Stimulated activated effector memory CD8-positive, alpha-beta T cell treated with anti-CD3 and anti-CD28 coated beads, Interleukin-12 subunit alpha, Interleukin-12 subunit beta, amount 100 ng/mL, for 72 hours (primary cell): ENCODE results near the gene EIF3B.
A peak's percentile ranks its signal among the peaks of the same experiment; 100 is the strongest.
"Not testable (repeated sequence)": the region's sequence is repeated elsewhere in the genome, so short reads cannot be mapped to it uniquely, and the experiment has no call there.

Experiments
- ATAC-seq: fragments of 150-1000 bp; cut with Tn5 transposase; 2 replicates; pipeline ENCODE4 v1.10.0; 2021
- DNase-seq, 2 donors: peaks; one replicate each; pipeline ENCODE4 v3.0.0; 2021 to 2022; ENCODE audit warnings: low spot score in 2 of 2
- H3K27ac Mint-ChIP-seq: one replicate; pipeline ENCODE4 v1.8.0; 2022; ENCODE audit warnings: mild to moderate bottlenecking, mixed read lengths
- H3K36me3 Mint-ChIP-seq: one replicate; pipeline ENCODE4 v1.8.0; 2022; ENCODE audit warnings: mild to moderate bottlenecking, mixed read lengths
- H3K4me1 Mint-ChIP-seq: one replicate; pipeline ENCODE4 v1.8.0; 2022; ENCODE audit warnings: mixed read lengths
- H3K4me3 Mint-ChIP-seq: one replicate; pipeline ENCODE4 v1.8.0; 2022; ENCODE audit warnings: mild to moderate bottlenecking, mixed read lengths
- H3K9me3 Mint-ChIP-seq: one replicate; pipeline ENCODE4 v1.8.0; 2022; ENCODE audit warnings: mixed read lengths

EIF3B gene

GRCh38 chr7:2416650-2417049 is 62.0 kb downstream of the EIF3B start:
- Mint-ChIP-seq H3K9me3 (no peaks in the 10 kb centered on the region), H3K27ac (no peak overlapping the region), H3K4me3 (no peak overlapping the region), H3K36me3 (peaks cover 16% of the 10 kb centered on the region), H3K4me1 (peaks cover 71% of the 10 kb centered on the region)
- ATAC-seq (no peak), DNase-seq (no peak)

DNA sequence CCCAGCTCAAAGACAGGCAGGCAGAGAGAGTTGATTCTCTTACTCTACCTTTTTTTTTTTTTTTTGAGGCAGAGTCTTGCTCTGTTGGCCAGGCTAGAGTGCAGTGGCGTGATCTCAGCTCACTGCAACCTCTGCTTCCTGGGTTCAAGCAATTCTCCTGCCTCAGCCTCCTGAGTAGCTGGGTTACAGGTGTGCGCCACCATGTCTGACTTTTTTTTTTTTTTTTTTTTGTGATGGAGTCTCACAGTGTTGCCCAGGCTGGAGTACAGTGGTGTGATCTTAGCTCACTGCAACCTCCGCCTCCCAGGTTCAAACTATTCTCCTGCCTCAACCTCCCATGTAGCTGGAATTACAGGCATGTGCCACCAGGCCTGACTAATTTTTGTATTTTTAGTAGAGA is 62.6 kb downstream of the EIF3B start:
- not testable (repeated sequence) for H3K9me3 Mint-ChIP-seq, DNase-seq, ATAC-seq
- peaks cover 16% of the 10 kb centered on the region for H3K36me3 Mint-ChIP-seq
- H3K4me1 Mint-ChIP-seq = peaks cover 67% of the 10 kb centered on the region
- H3K27ac Mint-ChIP-seq = peak overlapping the region; percentile 76
- H3K4me3 Mint-ChIP-seq = peak overlapping the region; percentile 65

DNA sequence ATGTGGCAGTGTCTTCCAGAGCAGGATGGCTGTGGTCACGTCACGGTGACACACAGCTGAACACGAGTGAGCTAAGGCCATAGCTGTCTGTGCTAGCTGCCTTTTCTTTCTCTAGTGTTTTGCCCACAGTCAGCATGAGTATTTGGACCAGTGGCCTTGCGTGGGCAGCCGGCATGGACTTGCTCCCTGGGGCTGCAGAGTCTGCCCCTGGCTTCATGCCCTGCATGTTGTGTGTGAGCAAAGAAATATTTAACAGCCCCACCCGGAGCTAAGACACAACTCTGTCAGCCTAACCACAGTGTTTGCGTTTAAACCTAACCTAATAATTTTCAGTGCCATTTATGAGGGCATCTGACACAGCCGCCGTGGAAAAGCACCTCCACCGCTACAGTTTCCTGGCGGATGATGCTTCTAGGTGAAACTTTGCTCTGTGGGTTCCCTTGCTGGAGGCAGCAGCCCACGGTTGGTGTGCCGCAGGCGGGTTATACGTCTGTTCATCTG is 63.4 kb downstream of the EIF3B start:
- H3K36me3 Mint-ChIP-seq = peaks cover 16% of the 10 kb centered on the region
- H3K4me3 Mint-ChIP-seq = peak overlapping the region; percentile 65
- DNase-seq = peak; percentile 61 to 81
- H3K4me1 Mint-ChIP-seq = peaks cover 64% of the 10 kb centered on the region
- peak; percentile 92 for ATAC-seq
- H3K27ac Mint-ChIP-seq = peak overlapping the region; percentile 76
- no peaks in the 10 kb centered on the region for H3K9me3 Mint-ChIP-seq

DNA sequence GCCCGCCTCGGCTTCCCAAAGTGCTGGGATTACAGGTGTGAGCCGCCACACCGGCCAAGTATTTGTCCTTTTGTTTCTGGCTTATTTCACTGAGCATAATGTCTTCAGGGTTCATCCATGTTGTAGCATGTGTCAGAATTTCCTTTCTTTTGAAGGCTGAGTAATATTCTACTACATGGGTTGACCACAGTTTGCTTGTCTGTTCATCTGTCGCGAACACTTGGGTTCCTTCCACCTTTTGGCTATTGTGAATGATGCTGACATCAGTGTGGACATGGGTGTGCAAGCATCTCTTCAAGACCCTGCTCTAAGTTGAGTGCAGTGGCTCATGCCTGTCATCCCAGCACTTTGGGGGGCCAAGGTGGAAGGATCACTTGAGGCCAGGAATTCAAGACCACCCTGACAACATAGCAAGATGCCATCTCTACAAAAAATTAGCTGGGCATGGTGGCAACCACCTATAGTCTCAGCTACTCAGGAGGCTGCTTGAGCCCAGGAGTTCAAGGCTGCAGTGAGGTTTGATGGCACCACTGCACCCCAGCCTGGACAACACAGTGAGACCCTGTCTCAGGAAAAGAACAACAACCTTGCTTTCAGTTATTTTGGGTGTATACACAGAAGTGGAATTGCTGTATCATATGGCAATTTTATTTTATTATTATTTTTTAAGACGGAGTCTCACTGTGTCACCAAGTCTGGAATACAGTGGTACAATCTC is 65.7 kb downstream of the EIF3B start:
- ATAC-seq (peak; percentile 70), DNase-seq (no peak)

GRCh38 chr7:2421943-2422310 is 67.3 kb downstream of the EIF3B start:
- Mint-ChIP-seq H3K4me3 (no peak overlapping the region), H3K36me3 (peaks cover 4% of the 10 kb centered on the region)

More for the DNA sequence above, 65.7 kb downstream of the EIF3B start:
- peaks cover 60% of the 10 kb centered on the region for H3K4me1 Mint-ChIP-seq
- peak overlapping the region; percentile 14 for H3K27ac Mint-ChIP-seq
- H3K36me3 Mint-ChIP-seq = peaks cover 4% of the 10 kb centered on the region
- no peaks in the 10 kb centered on the region for H3K9me3 Mint-ChIP-seq
- peak overlapping the region; percentile 16 for H3K4me3 Mint-ChIP-seq

GRCh38 chr7:2425749-2426148 is 71.1 kb downstream of the EIF3B start:
- Mint-ChIP-seq H3K36me3 (no peaks in the 10 kb centered on the region), H3K27ac (peak overlapping the region; percentile 63), H3K4me1 (peaks cover 44% of the 10 kb centered on the region), H3K4me3 (no peak overlapping the region), H3K9me3 (no peaks in the 10 kb centered on the region)
- no peak for DNase-seq
- no peak for ATAC-seq

More at GRCh38 chr7:2421943-2422310, 67.3 kb downstream of the EIF3B start:
- DNase-seq (no peak), ATAC-seq (no peak)
- H3K27ac Mint-ChIP-seq = peak overlapping the region; percentile 26
- H3K9me3 Mint-ChIP-seq = no peaks in the 10 kb centered on the region
- H3K4me1 Mint-ChIP-seq = peaks cover 60% of the 10 kb centered on the region
